ENCODE data around the gene ARHGEF17. TPM values are rescaled to one million over a fixed set of nuclear protein-coding genes. Genes with fewer than 3 reads are reported as not detected.
A peak's percentile ranks its signal among the peaks of the same experiment; 100 is the strongest.

The ARHGEF17 gene
- total and polyA plus RNA-seq, 2 of the 13 experiments (the other 11 are each of a cell fraction or from before 2014, with no cell fraction given) = 10.7 to 28.8 TPM

GRCh38 chr11:73307323-73308002 is 613 bp upstream of the ARHGEF17 start (continued):
- no peak for TF ChIP-seq GMEB2 (CRISPR knock-in tag; IDR thresholded peaks at IDR 0.05; ENCODE audit: low read depth)
- TF ChIP-seq RFXAP (CRISPR knock-in tag; IDR thresholded peaks at IDR 0.05; ENCODE audit: borderline replicate concordance) = no peak
- no peak for TF ChIP-seq TCF12 (IDR thresholded peaks at IDR 0.05)
- TF ChIP-seq TCF12 (CRISPR knock-in tag; IDR thresholded peaks at IDR 0.05) = peak; percentile 72; the same call in 1 of the 2 replicates
- TF ChIP-seq CBFB (CRISPR knock-in tag; IDR thresholded peaks at IDR 0.05) = 0 out of 2 replicates have a peak, but pooled peaks have one; percentile 13
- no peak for TF ChIP-seq ZBTB42 (CRISPR knock-in tag; IDR thresholded peaks at IDR 0.05)
- TF ChIP-seq ZNF136 (CRISPR knock-in tag; IDR thresholded peaks at IDR 0.05; ENCODE audit: low read depth) = 0 out of 2 replicates have a peak, but pooled peaks have one; percentile 24
- 0 out of 2 replicates have a peak, but pooled peaks have one; percentile 20 for TF ChIP-seq CREBL2 (CRISPR knock-in tag; IDR thresholded peaks at IDR 0.05; ENCODE audit: borderline replicate concordance)
- TF ChIP-seq MLXIP (CRISPR knock-in tag; IDR thresholded peaks at IDR 0.05; ENCODE audit: borderline replicate concordance) = no peak
- no peak for TF ChIP-seq MED8 (CRISPR knock-in tag; IDR thresholded peaks at IDR 0.05; ENCODE audit: insufficient replicate concordance)
- TF ChIP-seq NR3C1 (CRISPR knock-in tag; IDR thresholded peaks at IDR 0.05) = no peak
- peak; percentile 8; the same call in 1 of the 2 replicates for TF ChIP-seq ZNF710 (CRISPR knock-in tag; IDR thresholded peaks at IDR 0.05; ENCODE audit: borderline replicate concordance)
- TF ChIP-seq ZNF782 (CRISPR knock-in tag; IDR thresholded peaks at IDR 0.05; ENCODE audit: borderline replicate concordance) = no peak
- peak; percentile 81 for TF ChIP-seq HDAC1 (CRISPR knock-in tag; IDR thresholded peaks at IDR 0.05)
- no peak for TF ChIP-seq TRIM22 (IDR thresholded peaks at IDR 0.05)
- no peak for TF ChIP-seq CREB1 (IDR thresholded peaks at IDR 0.05)
- TF ChIP-seq CREB1 (CRISPR knock-in tag; IDR thresholded peaks at IDR 0.05) = no peak
- TF ChIP-seq ZNF777 (CRISPR knock-in tag; IDR thresholded peaks at IDR 0.05) = no peak
- TF ChIP-seq IRX3 (CRISPR knock-in tag; IDR thresholded peaks at IDR 0.05; ENCODE audit: borderline replicate concordance, low read depth) = no peak
- 0 out of 2 replicates have a peak, but pooled peaks have one; percentile 66 for TF ChIP-seq GZF1 (CRISPR knock-in tag; IDR thresholded peaks at IDR 0.05)

Data from HepG2 (cell line).